Liver (tissue), 9 donors: ENCODE measurements around the gene TRIM7. TPM values are rescaled to one million over a fixed set of nuclear protein-coding genes. Genes with fewer than 3 reads are reported as not detected.

ENCODE experiments used
- DNase-seq: peaks from one replicate; pipeline ENCODE4 v3.0.0-alpha.2; 2017; ENCODE audit warnings: low spot score
- H3K27ac ChIP-seq, 2 donors: one replicate each; pipeline ENCODE4 v1.7.0; 2013; ENCODE audit warnings: inconsistent platforms in 2 of 2, low read length in 2 of 2, control low read depth in 1 of 2, low read depth in 1 of 2, mild to moderate bottlenecking in 1 of 2
- H3K27me3 ChIP-seq, 4 donors: one replicate each; pipeline versions ENCODE4 v1.6.1 to v1.7.0; 2013; ENCODE audit warnings: low read length in 3 of 4, inconsistent platforms in 1 of 4, mild to moderate bottlenecking in 1 of 4, moderate library complexity in 1 of 4; ENCODE audit not compliant: control insufficient read depth in 4 of 4, insufficient read depth in 4 of 4
- H3K36me3 ChIP-seq, 4 donors: one replicate each; pipeline versions ENCODE4 v1.6.1 to v1.7.0; 2013; ENCODE audit warnings: low read length in 3 of 4, mild to moderate bottlenecking in 3 of 4, low read depth in 1 of 4, moderate library complexity in 1 of 4; ENCODE audit not compliant: control insufficient read depth in 4 of 4, insufficient read depth in 3 of 4
- H3K4me1 ChIP-seq, 4 donors: one replicate each; pipeline versions ENCODE4 v1.6.1 to v1.7.0; 2013; ENCODE audit warnings: low read length in 3 of 4, mild to moderate bottlenecking in 3 of 4, moderate library complexity in 1 of 4; ENCODE audit not compliant: control insufficient read depth in 4 of 4, insufficient read depth in 4 of 4
- H3K4me3 ChIP-seq, 3 donors: one replicate each; pipeline versions ENCODE4 v1.6.1 to v1.7.0; 2013; ENCODE audit warnings: low read length in 3 of 3, control low read depth in 1 of 3, low read depth in 1 of 3, mild to moderate bottlenecking in 1 of 3
- H3K9ac ChIP-seq, 2 donors: one replicate each; pipeline ENCODE4 v1.7.0; 2013; ENCODE audit warnings: low read length in 2 of 2, mild to moderate bottlenecking in 2 of 2, moderate library complexity in 2 of 2, control low read depth in 1 of 2, low read depth in 1 of 2
- H3K9me3 ChIP-seq, 4 donors: one replicate each; pipeline versions ENCODE4 v1.6.1 to v1.7.0; 2013; ENCODE audit warnings: low read length in 3 of 4; ENCODE audit not compliant: control insufficient read depth in 4 of 4
- EGR1 ChIP-seq, 2 donors: IDR thresholded peaks; 2 replicates each; pipeline ENCODE4 v1.6.1; 2016 to 2018; ENCODE audit warnings: antibody characterized with exemption in 2 of 2, low read depth in 2 of 2
- FOXA1 ChIP-seq: IDR thresholded peaks from 2 replicates; pipeline ENCODE4 v1.6.1; 2016; ENCODE audit warnings: antibody characterized with exemption
- FOXA2 ChIP-seq: IDR thresholded peaks from 2 replicates; pipeline ENCODE4 v1.6.1; 2016; ENCODE audit warnings: antibody characterized with exemption
- HNF4A ChIP-seq, 2 donors: conservative IDR thresholded peaks; 2 replicates each; pipeline ENCODE4 v1.6.1; 2016; ENCODE audit warnings: antibody characterized with exemption in 2 of 2, mild to moderate bottlenecking in 2 of 2
- HNF4G ChIP-seq: IDR thresholded peaks from 2 replicates; pipeline ENCODE4 v1.6.1; 2016; ENCODE audit warnings: antibody characterized with exemption
- JUND ChIP-seq, 2 donors: IDR thresholded peaks; 2 replicates each; pipeline ENCODE4 v1.6.1; 2016; ENCODE audit warnings: antibody characterized with exemption in 2 of 2
- NR2F2 ChIP-seq: IDR thresholded peaks from 2 replicates; pipeline ENCODE4 v1.6.1; 2016; ENCODE audit warnings: antibody characterized with exemption
- RAD21 ChIP-seq, 2 donors: IDR thresholded peaks; 2 replicates each; pipeline ENCODE4 v1.6.1; 2016; ENCODE audit warnings: antibody characterized with exemption in 2 of 2, mild to moderate bottlenecking in 2 of 2
- RXRA ChIP-seq, 2 donors: IDR thresholded peaks; 2 replicates each; pipeline ENCODE4 v1.6.1; 2017 to 2018; ENCODE audit warnings: antibody characterized with exemption in 2 of 2, mild to moderate bottlenecking in 1 of 2
- SP1 ChIP-seq: IDR thresholded peaks from 2 replicates; pipeline ENCODE4 v1.6.1; 2018; ENCODE audit warnings: antibody characterized with exemption, mild to moderate bottlenecking
- TAF1 ChIP-seq: conservative IDR thresholded peaks from 2 replicates; pipeline ENCODE4 v1.6.1; 2016; ENCODE audit warnings: antibody characterized with exemption, mild to moderate bottlenecking
- YY1 ChIP-seq: IDR thresholded peaks from 2 replicates; pipeline ENCODE4 v1.6.1; 2016; ENCODE audit warnings: antibody characterized with exemption, mild to moderate bottlenecking
- WGBS: extraction: QIAGEN DNeasy Blood & Tissue Kit; methylation state at CpG from one replicate; pipeline ENCODE4 v1.1.7; 2013; 5-methylcytosine and 5-hydroxymethylcytosine counted together
- polyA plus RNA-seq, 2 donors: library from polyadenylated mRNA; stranded (reverse) in 1 of 2; unstranded in 1 of 2; fragments of 200-250 nt in 1 of 2; fragments of >200 nt in 1 of 2; fragmentation: Nextera tagmentation in 1 of 2; extraction: Ambion mirVana in 1 of 2; gene quantifications; one replicate each; pipeline versions ENCODE4 v1.2.1 to v1.2.3, GENCODE V29; 2013 to 2015
- total RNA-seq, 2 donors: library from RNA; depleted of rRNA; stranded (reverse); fragments of >200 nt; gene quantifications; one replicate each; pipeline ENCODE4 v1.2.3, GENCODE V29; 2014
- TF ChIP-seq, protein P1 (sequence below): IDR thresholded peaks from 2 replicates; pipeline ENCODE4 v1.6.1; 2016; ENCODE audit warnings: antibody characterized with exemption, mild to moderate bottlenecking
- TF ChIP-seq, protein P2 (sequence below): IDR thresholded peaks from 2 replicates; pipeline ENCODE4 v1.6.1; 2016; ENCODE audit warnings: antibody characterized with exemption
- TF ChIP-seq, protein P3 (sequence below): IDR thresholded peaks from 2 replicates; pipeline ENCODE4 v1.6.1; 2016; ENCODE audit warnings: antibody characterized with exemption
- donor health status: healthy.
- donor health status: healthy.
- donor health status: healthy.
- donor health status: healthy.
- donor health status: healthy.

Gene TRIM7
- total and polyA plus RNA-seq, 4 donors: 0.10 to 0.50 (median 0.14) TPM; not detected in 1

DNA sequence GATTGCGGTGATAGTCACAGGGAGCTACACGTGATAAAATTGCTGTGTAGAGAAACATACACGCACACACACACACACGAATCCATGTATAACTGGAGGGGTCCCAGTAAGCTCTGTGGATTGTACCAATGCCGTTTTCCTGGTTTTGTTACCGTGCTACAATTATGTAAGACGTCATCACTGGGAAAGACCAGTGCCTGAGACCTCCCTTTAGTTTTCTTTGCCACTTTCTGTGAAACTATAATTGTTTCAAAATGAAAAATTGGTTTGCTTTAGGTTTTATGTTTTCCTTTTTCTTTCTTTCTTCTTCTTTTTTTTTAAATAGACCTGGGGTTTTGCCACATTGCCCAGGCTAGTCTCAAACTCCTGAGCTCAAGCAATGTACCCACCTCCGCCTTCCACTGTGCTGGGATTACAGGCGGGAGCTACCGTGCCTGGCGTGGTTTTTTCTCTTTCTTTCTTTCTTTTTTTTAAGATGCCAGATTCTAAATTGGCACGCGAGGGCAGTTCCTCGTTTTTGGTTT, 36.3 kb downstream of the TRIM7 start (continued):
- TF ChIP-seq, protein P1, sequence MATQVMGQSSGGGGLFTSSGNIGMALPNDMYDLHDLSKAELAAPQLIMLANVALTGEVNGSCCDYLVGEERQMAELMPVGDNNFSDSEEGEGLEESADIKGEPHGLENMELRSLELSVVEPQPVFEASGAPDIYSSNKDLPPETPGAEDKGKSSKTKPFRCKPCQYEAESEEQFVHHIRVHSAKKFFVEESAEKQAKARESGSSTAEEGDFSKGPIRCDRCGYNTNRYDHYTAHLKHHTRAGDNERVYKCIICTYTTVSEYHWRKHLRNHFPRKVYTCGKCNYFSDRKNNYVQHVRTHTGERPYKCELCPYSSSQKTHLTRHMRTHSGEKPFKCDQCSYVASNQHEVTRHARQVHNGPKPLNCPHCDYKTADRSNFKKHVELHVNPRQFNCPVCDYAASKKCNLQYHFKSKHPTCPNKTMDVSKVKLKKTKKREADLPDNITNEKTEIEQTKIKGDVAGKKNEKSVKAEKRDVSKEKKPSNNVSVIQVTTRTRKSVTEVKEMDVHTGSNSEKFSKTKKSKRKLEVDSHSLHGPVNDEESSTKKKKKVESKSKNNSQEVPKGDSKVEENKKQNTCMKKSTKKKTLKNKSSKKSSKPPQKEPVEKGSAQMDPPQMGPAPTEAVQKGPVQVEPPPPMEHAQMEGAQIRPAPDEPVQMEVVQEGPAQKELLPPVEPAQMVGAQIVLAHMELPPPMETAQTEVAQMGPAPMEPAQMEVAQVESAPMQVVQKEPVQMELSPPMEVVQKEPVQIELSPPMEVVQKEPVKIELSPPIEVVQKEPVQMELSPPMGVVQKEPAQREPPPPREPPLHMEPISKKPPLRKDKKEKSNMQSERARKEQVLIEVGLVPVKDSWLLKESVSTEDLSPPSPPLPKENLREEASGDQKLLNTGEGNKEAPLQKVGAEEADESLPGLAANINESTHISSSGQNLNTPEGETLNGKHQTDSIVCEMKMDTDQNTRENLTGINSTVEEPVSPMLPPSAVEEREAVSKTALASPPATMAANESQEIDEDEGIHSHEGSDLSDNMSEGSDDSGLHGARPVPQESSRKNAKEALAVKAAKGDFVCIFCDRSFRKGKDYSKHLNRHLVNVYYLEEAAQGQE: no peak
- TF ChIP-seq NR2F2: no peak

DNA sequence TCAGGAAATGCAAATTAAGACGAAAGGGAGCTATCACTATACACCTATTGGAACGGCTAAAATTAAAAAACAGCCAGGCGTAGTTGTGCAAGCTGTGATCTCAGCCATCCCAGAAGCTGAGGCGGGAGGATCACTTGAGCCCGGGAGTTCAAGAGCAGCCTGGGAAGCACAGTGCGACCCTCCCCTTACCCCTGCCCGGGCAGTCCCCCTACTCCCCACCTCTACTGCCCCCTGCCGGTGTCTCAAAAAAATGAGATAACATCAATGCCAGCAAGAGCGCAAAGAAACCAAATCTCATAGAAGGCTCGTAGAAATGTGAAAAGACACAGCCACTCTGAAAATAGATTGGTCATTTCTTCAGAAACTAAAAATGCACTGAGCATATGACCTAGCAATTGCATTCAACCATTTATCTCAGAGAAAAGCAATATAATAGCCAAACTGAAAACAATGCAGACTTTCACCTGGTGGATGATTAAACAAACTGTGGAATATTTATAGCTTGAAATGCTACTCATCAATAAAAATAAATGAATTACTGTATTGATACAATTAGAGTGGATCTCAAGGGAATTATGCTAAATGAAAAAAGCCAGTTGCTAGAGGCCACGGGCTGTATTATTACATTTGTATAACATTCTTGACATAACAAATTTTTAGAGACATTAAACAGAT, 37.0 kb downstream of the TRIM7 start:
- peaks cover 4 to 18% (median 12%) of the 10 kb centered on the region in 4 donors for H3K27me3 ChIP-seq

More for the DNA sequence above, 37.0 kb downstream of the TRIM7 start:
- DNase-seq: no peak
- H3K9me3 ChIP-seq: no peaks in the 10 kb centered on the region
- H3K27ac ChIP-seq: no peak overlapping the region
- TF ChIP-seq RXRA (IDR thresholded peaks at IDR 0.05) (no peak), TAF1 (no peak), RAD21 (IDR thresholded peaks at IDR 0.05) (no peak), YY1 (no peak), HNF4G (no peak), NR2F2 (no peak), SP1 (no peak), JUND (IDR thresholded peaks at IDR 0.05) (no peak), EGR1 (IDR thresholded peaks at IDR 0.05; ENCODE audit: low read depth in 2 of 2) (no peak), HNF4A (conservative IDR thresholded peaks at IDR 0.05) (no peak), FOXA2 (no peak), FOXA1 (no peak)
- TF ChIP-seq, protein P1: no peak
- TF ChIP-seq, protein P2, sequence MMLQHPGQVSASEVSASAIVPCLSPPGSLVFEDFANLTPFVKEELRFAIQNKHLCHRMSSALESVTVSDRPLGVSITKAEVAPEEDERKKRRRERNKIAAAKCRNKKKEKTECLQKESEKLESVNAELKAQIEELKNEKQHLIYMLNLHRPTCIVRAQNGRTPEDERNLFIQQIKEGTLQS: no peak
- TF ChIP-seq, protein P3, sequence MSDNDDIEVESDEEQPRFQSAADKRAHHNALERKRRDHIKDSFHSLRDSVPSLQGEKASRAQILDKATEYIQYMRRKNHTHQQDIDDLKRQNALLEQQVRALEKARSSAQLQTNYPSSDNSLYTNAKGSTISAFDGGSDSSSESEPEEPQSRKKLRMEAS: no peak
- no peaks in the 10 kb centered on the region for H3K36me3 ChIP-seq
- H3K9ac ChIP-seq: no peak overlapping the region
- peaks cover 0 to 3% (median 0%) of the 10 kb centered on the region in 4 donors for H3K4me1 ChIP-seq
- 15% methylated on average over 11 of the region's 11 CpGs for WGBS
- H3K4me3 ChIP-seq: no peak overlapping the region
